GM18868 (cell line): ENCODE data around the gene CDH13.
A peak's percentile ranks its signal among the peaks of the same experiment; 100 is the strongest.

ENCODE experiments used
- ATAC-seq: cut with Tn5 transposase; IDR thresholded peaks from one replicate; pipeline ENCODE4 v1.9.1; 2021; ENCODE audit warnings: mild to moderate bottlenecking, moderate library complexity; ENCODE audit not compliant: unreplicated experiment

Gene CDH13

GRCh38 chr16:83316458-83316857 lies 689.7 kb downstream of the CDH13 start:
- ATAC-seq = no peak

- ATAC-seq = no peak
Measured at GRCh38 chr16:83318390-83318789, 691.6 kb downstream of the CDH13 start.

- no peak for ATAC-seq
Measured at GRCh38 chr16:83328936-83329335, 702.2 kb downstream of the CDH13 start.

- no peak for ATAC-seq
Measured at GRCh38 chr16:83329441-83329840, 702.7 kb downstream of the CDH13 start.

- ATAC-seq = no peak
Measured at GRCh38 chr16:83330251-83330650, 703.5 kb downstream of the CDH13 start.

- ATAC-seq = no peak
Measured at GRCh38 chr16:83335076-83335475, 708.3 kb downstream of the CDH13 start.

GRCh38 chr16:83336603-83337002 lies 709.8 kb downstream of the CDH13 start:
- ATAC-seq = no peak

- ATAC-seq = no peak
Measured at GRCh38 chr16:83338138-83338537, 711.4 kb downstream of the CDH13 start.

- ATAC-seq = no peak
Measured at GRCh38 chr16:83338941-83339340, 712.2 kb downstream of the CDH13 start.

GRCh38 chr16:83343935-83344366 lies 717.2 kb downstream of the CDH13 start:
- ATAC-seq = no peak

GRCh38 chr16:83345846-83346640 lies 719.3 kb downstream of the CDH13 start:
- no peak for ATAC-seq

GRCh38 chr16:83348991-83349390 lies 722.2 kb downstream of the CDH13 start:
- ATAC-seq = no peak

- ATAC-seq = no peak
Measured at GRCh38 chr16:83350481-83350880, 723.7 kb downstream of the CDH13 start.

- ATAC-seq = no peak
Measured at GRCh38 chr16:83351846-83352245, 725.1 kb downstream of the CDH13 start.

GRCh38 chr16:83353241-83353640 lies 726.5 kb downstream of the CDH13 start:
- no peak for ATAC-seq

GRCh38 chr16:83354015-83354414 lies 727.2 kb downstream of the CDH13 start:
- ATAC-seq = no peak

GRCh38 chr16:83355570-83356218 lies 728.9 kb downstream of the CDH13 start:
- no peak for ATAC-seq

- peak; percentile 80 for ATAC-seq
Measured at GRCh38 chr16:83356266-83356665, 729.5 kb downstream of the CDH13 start.

- ATAC-seq = no peak
Measured at GRCh38 chr16:83356986-83357385, 730.2 kb downstream of the CDH13 start.

- no peak for ATAC-seq
Measured at GRCh38 chr16:83363521-83363920, 736.8 kb downstream of the CDH13 start.

GRCh38 chr16:83365166-83365565 lies 738.4 kb downstream of the CDH13 start:
- no peak for ATAC-seq

- no peak for ATAC-seq
Measured at GRCh38 chr16:83366228-83366627, 739.5 kb downstream of the CDH13 start.
